K562 (cell line): Measurements from ENCODE around the gene HNF4A.

Experiments
- CTCF ChIP-seq, 3 experiments: IDR thresholded peaks in 2 of 3; conservative IDR thresholded peaks in 1 of 3; 2 replicates each; pipeline ENCODE4 v1.5.1; 2011 to 2012; ENCODE audit warnings: low read length in 3 of 3, mild to moderate bottlenecking in 3 of 3, control low read depth in 2 of 3, improper control_type of control experiment in 1 of 3, inconsistent platforms in 1 of 3, low read depth in 1 of 3, mixed read lengths in 1 of 3, moderate library complexity in 1 of 3; ENCODE audit not compliant: insufficient read depth in 2 of 3
- KAT2B ChIP-seq: IDR thresholded peaks from one replicate; pipeline ENCODE4 v1.6.1; 2012; ENCODE audit warnings: low read depth, mild to moderate bottlenecking, control low read depth, inconsistent platforms, low read length, moderate library complexity
- KAT7 ChIP-seq: sonication (generic); formaldehyde crosslinking; IDR thresholded peaks from 2 replicates; pipeline ENCODE4 v1.8.0; 2022; ENCODE audit warnings: missing genetic modification reagents, mild to moderate bottlenecking, borderline replicate concordance
- MAX ChIP-seq: sonication (generic); formaldehyde crosslinking; IDR thresholded peaks from 2 replicates; pipeline ENCODE4 v1.9.0; 2022; ENCODE audit warnings: mild to moderate bottlenecking, missing genetic modification reagents
- TGIF2 ChIP-seq: sonication (generic); formaldehyde crosslinking; IDR thresholded peaks from 2 replicates; pipeline ENCODE4 v1.8.1; 2022; ENCODE audit warnings: mild to moderate bottlenecking, missing genetic modification reagents, moderate library complexity
- WHSC1 ChIP-seq: IDR thresholded peaks from one replicate; pipeline ENCODE4 v1.6.1; 2012; ENCODE audit warnings: low read length, control low read depth, inconsistent platforms
- TF ChIP-seq, protein P1 (sequence below): sonication (generic); formaldehyde crosslinking; IDR thresholded peaks from 2 replicates; pipeline ENCODE4 v1.8.0; 2023; ENCODE audit warnings: mild to moderate bottlenecking, missing genetic modification reagents
- TF ChIP-seq, protein P2 (sequence below): fragments of 150-350 bp; IDR thresholded peaks from 2 replicates; pipeline ENCODE4 v1.6.1; 2014; ENCODE audit warnings: low read depth, mild to moderate bottlenecking, low read length, borderline replicate concordance

GRCh38 chr20:44336725-44337380 lies 18.6 kb upstream of the HNF4A start, which contains the start of gene R3HDML:
- TF ChIP-seq, protein P1, sequence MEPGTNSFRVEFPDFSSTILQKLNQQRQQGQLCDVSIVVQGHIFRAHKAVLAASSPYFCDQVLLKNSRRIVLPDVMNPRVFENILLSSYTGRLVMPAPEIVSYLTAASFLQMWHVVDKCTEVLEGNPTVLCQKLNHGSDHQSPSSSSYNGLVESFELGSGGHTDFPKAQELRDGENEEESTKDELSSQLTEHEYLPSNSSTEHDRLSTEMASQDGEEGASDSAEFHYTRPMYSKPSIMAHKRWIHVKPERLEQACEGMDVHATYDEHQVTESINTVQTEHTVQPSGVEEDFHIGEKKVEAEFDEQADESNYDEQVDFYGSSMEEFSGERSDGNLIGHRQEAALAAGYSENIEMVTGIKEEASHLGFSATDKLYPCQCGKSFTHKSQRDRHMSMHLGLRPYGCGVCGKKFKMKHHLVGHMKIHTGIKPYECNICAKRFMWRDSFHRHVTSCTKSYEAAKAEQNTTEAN (CRISPR knock-in tag): no peak
- TF ChIP-seq KAT7 (CRISPR knock-in tag): no peak
- no peak for TF ChIP-seq CTCF (IDR thresholded peaks at IDR 0.05 in 2 of 3, conservative IDR thresholded peaks at IDR 0.05 in 1 of 3; ENCODE audit: insufficient read depth in 2 of 3, low read depth in 1 of 3, low read length in 3 of 3)
- no peak for TF ChIP-seq KAT2B
- TF ChIP-seq, protein P2, sequence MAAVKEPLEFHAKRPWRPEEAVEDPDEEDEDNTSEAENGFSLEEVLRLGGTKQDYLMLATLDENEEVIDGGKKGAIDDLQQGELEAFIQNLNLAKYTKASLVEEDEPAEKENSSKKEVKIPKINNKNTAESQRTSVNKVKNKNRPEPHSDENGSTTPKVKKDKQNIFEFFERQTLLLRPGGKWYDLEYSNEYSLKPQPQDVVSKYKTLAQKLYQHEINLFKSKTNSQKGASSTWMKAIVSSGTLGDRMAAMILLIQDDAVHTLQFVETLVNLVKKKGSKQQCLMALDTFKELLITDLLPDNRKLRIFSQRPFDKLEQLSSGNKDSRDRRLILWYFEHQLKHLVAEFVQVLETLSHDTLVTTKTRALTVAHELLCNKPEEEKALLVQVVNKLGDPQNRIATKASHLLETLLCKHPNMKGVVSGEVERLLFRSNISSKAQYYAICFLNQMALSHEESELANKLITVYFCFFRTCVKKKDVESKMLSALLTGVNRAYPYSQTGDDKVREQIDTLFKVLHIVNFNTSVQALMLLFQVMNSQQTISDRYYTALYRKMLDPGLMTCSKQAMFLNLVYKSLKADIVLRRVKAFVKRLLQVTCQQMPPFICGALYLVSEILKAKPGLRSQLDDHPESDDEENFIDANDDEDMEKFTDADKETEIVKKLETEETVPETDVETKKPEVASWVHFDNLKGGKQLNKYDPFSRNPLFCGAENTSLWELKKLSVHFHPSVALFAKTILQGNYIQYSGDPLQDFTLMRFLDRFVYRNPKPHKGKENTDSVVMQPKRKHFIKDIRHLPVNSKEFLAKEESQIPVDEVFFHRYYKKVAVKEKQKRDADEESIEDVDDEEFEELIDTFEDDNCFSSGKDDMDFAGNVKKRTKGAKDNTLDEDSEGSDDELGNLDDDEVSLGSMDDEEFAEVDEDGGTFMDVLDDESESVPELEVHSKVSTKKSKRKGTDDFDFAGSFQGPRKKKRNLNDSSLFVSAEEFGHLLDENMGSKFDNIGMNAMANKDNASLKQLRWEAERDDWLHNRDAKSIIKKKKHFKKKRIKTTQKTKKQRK: no peak
- no peak for TF ChIP-seq MAX
- TF ChIP-seq WHSC1: no peak
- no peak for TF ChIP-seq TGIF2 (CRISPR knock-in tag)
